ENCODE data around the gene HOXC9. TPM values are rescaled to one million over a fixed set of nuclear protein-coding genes. Genes with fewer than 3 reads are reported as not detected.

The HOXC9 gene
- total and polyA plus RNA-seq, 8 donors: 0.08 TPM; not detected in 7

- no peaks in the 10 kb centered on the region for H3K36me3 ChIP-seq
- H3K4me3 ChIP-seq: no peak overlapping the region
- H3K9me3 ChIP-seq: no peaks in the 10 kb centered on the region
- intact Hi-C loops (cut with DNase I; ENCODE audit: low total_unique reads): no loop called here
- no peak for TF ChIP-seq POLR2AphosphoS5 (IDR thresholded peaks at IDR 0.05)
- no peak for TF ChIP-seq EP300 (IDR thresholded peaks at IDR 0.05)
- TF ChIP-seq POLR2A (IDR thresholded peaks at IDR 0.05): no peak
- no peak for TF ChIP-seq CTCF (IDR thresholded peaks at IDR 0.05)
- peaks cover 0 to 26% (median 13%) of the 10 kb centered on the region in 4 donors for H3K4me1 ChIP-seq
- no peak overlapping the region for H3K27ac ChIP-seq
- peak in 1 of 2 donors; percentile 65 for DNase-seq
- 58 to 79% (median 70%) methylated on average over 6 of the region's 6 CpGs for WGBS, 5 donors
- peaks cover 0 to 90% (median 27%) of the 10 kb centered on the region in 3 donors for H3K27me3 ChIP-seq
Observed at GRCh38 chr12:54042970-54043853, 43.3 kb downstream of the HOXC9 start.

- intact Hi-C loops (cut with DNase I; ENCODE audit: low total_unique reads): no loop called here
- 69 to 82% (median 75%) methylated on average over 5 of the region's 5 CpGs for WGBS, 5 donors
- peaks cover 0 to 90% (median 23%) of the 10 kb centered on the region in 3 donors for H3K27me3 ChIP-seq
- DNase-seq: no peak
- no peaks in the 10 kb centered on the region for H3K36me3 ChIP-seq
- no peaks in the 10 kb centered on the region for H3K9me3 ChIP-seq
- H3K27ac ChIP-seq: no peak overlapping the region
- peaks cover 0 to 12% (median 8%) of the 10 kb centered on the region in 4 donors for H3K4me1 ChIP-seq
- H3K4me3 ChIP-seq: no peak overlapping the region
- TF ChIP-seq POLR2AphosphoS5 (IDR thresholded peaks at IDR 0.05): no peak
- TF ChIP-seq POLR2A (IDR thresholded peaks at IDR 0.05): no peak
- TF ChIP-seq CTCF (IDR thresholded peaks at IDR 0.05): no peak
- TF ChIP-seq EP300 (IDR thresholded peaks at IDR 0.05): no peak
Observed at GRCh38 chr12:54044425-54045103, 44.6 kb downstream of the HOXC9 start.

- no peaks in the 10 kb centered on the region for H3K36me3 ChIP-seq
- H3K9me3 ChIP-seq: no peaks in the 10 kb centered on the region
- peaks cover 0 to 89% (median 29%) of the 10 kb centered on the region in 3 donors for H3K27me3 ChIP-seq
- no peak overlapping the region for H3K27ac ChIP-seq
- intact Hi-C loops (cut with DNase I; ENCODE audit: low total_unique reads): no loop called here
- H3K4me1 ChIP-seq: peaks cover 0 to 15% (median 8%) of the 10 kb centered on the region in 4 donors
- no peak overlapping the region for H3K4me3 ChIP-seq
- DNase-seq: no peak
- TF ChIP-seq POLR2AphosphoS5 (IDR thresholded peaks at IDR 0.05) (no peak), EP300 (IDR thresholded peaks at IDR 0.05) (no peak), CTCF (IDR thresholded peaks at IDR 0.05) (no peak), POLR2A (IDR thresholded peaks at IDR 0.05) (no peak)
Observed at GRCh38 chr12:54045401-54045800, 45.4 kb downstream of the HOXC9 start.

- no peak for DNase-seq
Observed at GRCh38 chr12:54045868-54046521, 46.0 kb downstream of the HOXC9 start.

More at GRCh38 chr12:54045868-54046521, 46.0 kb downstream of the HOXC9 start:
- no peak overlapping the region for H3K4me3 ChIP-seq
- peaks cover 0 to 18% (median 8%) of the 10 kb centered on the region in 4 donors for H3K4me1 ChIP-seq
- no peak for TF ChIP-seq POLR2A (IDR thresholded peaks at IDR 0.05)
- intact Hi-C loops (cut with DNase I; ENCODE audit: low total_unique reads): no loop called here
- no peaks in the 10 kb centered on the region for H3K9me3 ChIP-seq
- H3K27me3 ChIP-seq: peaks cover 0 to 91% (median 29%) of the 10 kb centered on the region in 3 donors
- no peaks in the 10 kb centered on the region for H3K36me3 ChIP-seq
- WGBS, 5 donors: 68 to 81% (median 72%) methylated on average over 16 of the region's 16 CpGs
- H3K27ac ChIP-seq: no peak overlapping the region

All from stomach (tissue), 9 donors.